ENCODE data around the gene MAP3K10.
"Not testable (repeated sequence)": the region's sequence is repeated elsewhere in the genome, so short reads cannot be mapped to it uniquely, and the experiment has no call there.

The MAP3K10 gene

GRCh38 chr19:40190891-40191835 is at the start of gene MAP3K10:
Gene MAP3K10, plus strand, starts transcription at chr19:40191426. Its CDS starts 606 bp downstream, at chr19:40192032.
- DNase-seq = peak; percentile 85

GRCh38 chr19:40141551-40141950 is 49.7 kb upstream of the MAP3K10 start:
- DNase-seq = peak; percentile 7

GRCh38 chr19:40143612-40144011 is 47.6 kb upstream of the MAP3K10 start:
- no peak for DNase-seq

DNA sequence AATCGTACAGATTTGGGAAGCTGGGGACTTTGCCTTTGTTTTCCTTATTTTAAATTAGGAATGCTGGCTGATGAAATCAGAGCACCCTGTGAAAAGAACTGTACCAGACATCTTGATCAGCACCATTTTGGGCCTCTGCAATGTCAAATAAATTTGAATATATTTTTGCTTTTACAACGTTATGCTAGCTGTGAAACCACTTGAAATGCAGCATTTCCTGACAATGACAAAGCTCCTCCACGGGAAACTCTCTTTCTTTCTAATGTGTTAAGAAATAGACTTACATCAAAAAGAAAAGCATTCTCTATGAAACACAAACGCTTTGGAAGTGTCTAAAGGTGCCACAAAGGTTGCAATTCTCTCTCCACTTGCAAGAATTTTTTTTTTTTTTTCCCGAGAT is 47.1 kb upstream of the MAP3K10 start:
- no peak for DNase-seq

- no peak for DNase-seq
These were observed 46.1 kb upstream of the MAP3K10 start for GRCh38 chr19:40144947-40145748.

GRCh38 chr19:40145749-40146029 is 45.5 kb upstream of the MAP3K10 start:
- not testable (repeated sequence) for DNase-seq

GRCh38 chr19:40147338-40147692 is 43.9 kb upstream of the MAP3K10 start:
- no peak for DNase-seq

- DNase-seq = peak; percentile 41
These were observed 43.4 kb upstream of the MAP3K10 start for GRCh38 chr19:40147693-40148347.

DNA sequence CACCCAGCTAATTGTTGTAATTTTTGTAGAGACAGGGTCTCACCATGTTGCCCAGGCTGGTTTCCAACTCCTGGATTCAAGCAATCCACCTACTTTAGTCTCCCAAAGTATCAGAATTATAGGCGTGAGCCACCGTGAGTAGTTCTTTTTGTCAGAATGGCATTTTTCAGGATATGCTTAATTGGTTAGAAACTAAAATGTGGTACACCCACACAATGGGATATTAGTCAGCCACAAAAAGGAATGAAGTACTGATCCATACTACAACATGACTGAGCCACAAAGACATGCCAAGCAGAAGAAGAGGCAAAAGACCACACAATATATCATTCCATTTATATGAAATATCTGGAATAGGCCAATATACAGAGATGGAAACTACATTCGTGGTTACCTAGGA is 41.7 kb upstream of the MAP3K10 start:
- no peak for DNase-seq

DNA sequence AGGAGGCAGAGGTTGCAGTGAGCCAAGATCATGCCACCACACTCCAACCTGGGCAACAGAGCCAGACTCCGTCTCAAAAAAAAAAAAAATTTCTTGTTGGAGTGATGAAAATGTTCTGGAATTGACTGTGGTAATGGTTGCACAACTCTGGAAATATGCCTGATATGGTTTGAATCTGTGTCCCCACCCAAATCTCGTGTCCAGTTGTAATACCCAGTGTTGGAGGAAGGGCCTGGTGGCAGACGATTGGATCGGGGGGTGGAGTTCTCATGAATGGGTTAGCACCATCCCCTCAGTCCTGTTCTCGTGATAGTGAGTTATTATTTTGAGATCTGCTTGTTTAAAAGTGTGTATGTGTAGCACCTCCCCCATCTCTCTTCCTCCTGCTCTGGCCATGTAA is 41.1 kb upstream of the MAP3K10 start:
- DNase-seq = no peak

- DNase-seq = no peak
These were observed 37.0 kb upstream of the MAP3K10 start for GRCh38 chr19:40154121-40154680.

DNA sequence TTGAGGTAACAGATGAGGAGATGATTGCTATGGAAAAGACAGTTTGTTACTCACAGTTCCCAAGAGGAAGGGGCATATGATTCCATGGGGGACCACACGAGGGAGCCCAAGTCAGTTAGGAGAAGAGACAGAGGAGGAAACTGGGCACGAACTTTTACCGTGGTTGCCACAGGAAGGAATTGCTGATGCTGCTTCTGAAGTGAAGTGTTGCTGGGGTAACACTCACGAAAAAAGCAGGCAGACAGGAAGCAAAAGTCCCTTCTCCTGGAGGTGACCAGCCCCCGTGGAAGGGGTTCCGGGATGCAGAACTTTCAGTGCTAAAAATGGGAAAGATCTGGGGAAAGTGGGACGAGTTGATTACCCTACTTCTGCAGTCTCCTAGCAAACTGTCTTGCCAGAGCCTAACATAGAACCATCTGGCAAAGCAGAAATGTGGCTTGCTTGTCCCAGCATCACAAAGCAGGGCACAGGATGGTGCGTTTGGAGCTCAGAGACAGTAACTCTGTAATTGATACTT is 35.4 kb upstream of the MAP3K10 start:
- peak; percentile 60 for DNase-seq

- DNase-seq = no peak
These were observed 34.2 kb upstream of the MAP3K10 start for GRCh38 chr19:40157059-40157458.

- DNase-seq = no peak
These were observed 31.5 kb upstream of the MAP3K10 start for GRCh38 chr19:40159744-40160143.

DNA sequence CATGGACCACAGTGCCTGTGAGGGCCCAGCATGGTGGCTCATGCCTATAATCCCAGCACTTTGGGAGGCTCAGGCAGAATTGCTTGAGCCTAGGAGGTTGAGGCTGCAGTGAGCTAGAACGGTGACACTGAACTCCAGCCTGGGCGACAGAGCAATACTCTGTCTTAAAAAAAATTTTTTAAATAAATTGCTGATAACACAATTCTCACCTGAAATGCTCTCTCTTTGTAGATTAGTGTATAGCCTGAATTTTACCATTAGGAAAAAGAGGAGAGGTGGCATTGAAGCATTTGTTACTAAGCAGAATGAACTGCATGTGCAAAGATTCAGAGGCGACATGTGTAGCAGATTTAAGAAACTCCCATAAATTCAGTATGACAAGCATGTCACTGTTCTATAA is 29.1 kb upstream of the MAP3K10 start:
- no peak for DNase-seq

DNA sequence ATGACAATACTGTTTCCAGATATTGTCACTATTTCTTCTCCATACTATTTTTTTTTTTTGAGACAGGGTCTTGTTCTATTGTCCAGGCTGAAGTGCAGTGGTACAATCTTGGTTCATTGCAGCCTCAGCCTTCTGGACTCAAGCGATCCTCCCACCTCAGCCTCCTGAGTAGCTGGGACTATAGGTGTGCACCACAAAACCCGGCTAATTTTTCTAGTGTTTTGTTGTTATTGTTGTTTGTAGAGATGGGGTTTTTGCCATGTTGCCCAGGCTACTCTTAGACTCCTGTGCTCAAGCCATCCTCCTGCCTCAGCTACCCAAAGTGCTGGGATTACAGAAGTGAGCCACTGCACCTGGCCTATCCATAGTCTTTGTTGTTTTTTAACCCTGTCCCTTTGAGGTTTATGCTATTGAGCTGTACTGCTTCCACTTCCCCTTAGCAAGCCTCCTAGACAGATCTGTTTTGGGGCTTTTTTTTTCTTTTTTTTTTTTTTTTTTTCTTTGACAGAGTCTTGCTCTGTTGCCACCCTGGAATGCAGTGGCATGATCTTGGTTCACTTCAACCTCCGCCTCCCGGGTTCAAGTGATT is 27.6 kb upstream of the MAP3K10 start:
- DNase-seq = no peak

- peak; percentile 62 for DNase-seq
These were observed 25.8 kb upstream of the MAP3K10 start for GRCh38 chr19:40165362-40165937.

DNA sequence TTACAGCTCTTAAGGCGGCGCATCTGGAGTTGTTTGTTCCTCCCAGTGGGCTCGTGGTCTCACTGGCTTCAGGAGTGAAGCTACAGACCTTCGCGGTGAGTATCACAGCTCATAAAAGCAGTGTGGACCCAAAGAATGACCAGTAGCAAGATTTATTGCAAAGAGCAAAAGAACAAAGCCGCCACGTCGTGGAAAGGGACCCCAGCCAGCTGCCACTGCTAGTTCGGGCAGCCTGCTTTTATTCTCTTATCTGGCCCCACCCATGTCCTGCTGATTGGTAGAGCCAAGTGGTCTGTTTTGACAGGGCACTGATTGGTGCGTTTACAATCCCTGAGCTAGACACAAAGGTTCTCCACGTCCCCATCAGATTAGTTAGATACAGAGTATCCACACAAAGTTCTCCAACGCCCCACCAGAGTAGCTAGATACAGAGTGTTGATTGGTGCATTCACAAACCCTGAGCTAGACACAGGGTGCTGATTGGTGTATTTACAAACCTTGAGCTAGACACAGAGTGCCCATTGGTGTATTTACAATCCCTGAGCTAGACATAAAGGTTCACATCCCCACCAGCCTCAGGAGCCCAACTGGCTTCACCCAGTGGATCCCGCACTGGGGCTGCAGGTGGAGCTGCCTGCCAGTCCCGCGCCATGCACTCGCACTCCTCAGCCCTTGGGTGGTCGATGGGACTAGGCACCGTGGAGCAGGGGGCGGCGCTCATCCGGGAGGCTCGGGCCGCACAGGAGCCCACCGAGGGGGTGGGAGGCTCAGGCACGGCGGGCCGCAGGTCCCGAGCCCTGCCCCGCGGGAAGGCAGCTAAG is 21.5 kb upstream of the MAP3K10 start:
- DNase-seq = not testable (repeated sequence)

- not testable (repeated sequence) for DNase-seq
These were observed 20.8 kb upstream of the MAP3K10 start for GRCh38 chr19:40170303-40170989.

DNA sequence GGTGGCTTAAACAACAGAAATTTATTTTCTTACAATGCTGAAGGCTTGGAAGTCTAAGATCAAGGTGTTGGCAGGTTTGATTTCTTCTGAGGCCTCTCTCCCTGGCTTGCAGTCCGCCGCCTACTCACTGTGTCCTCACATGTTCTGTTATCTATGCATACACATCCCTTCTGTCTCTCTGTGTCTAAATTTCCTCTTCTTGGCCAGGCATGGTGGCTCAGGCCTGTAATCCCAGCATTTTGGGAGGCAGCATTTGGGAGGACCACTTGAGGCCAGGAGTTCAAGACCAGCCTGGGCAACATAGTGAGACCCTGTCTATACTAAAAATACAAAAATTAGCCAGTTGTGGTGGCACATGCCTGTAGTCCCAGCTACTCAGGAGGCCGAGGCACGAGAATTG is 19.9 kb upstream of the MAP3K10 start:
- not testable (repeated sequence) for DNase-seq

GRCh38 chr19:40174092-40174491 is 17.1 kb upstream of the MAP3K10 start:
- no peak for DNase-seq

Data from NCI-H69 (cell line).